Neuronal stem cell (in vitro differentiated cells): ENCODE data around the gene EEA1.
"Not testable (repeated sequence)": the region's sequence is repeated elsewhere in the genome, so short reads cannot be mapped to it uniquely, and the experiment has no call there.

Source experiments
- DNase-seq: peaks from one replicate; pipeline ENCODE4 v3.0.0-alpha.2; 2013; ENCODE audit warnings: low spot score
- H2AFZ ChIP-seq: one replicate; pipeline ENCODE4 v1.6.1; 2013; ENCODE audit warnings: mild to moderate bottlenecking, low read length, inconsistent platforms
- H2AK5ac ChIP-seq: 2 replicates; pipeline ENCODE4 v1.6.1; 2013; ENCODE audit warnings: low read depth, mild to moderate bottlenecking, inconsistent platforms, low read length, moderate library complexity, mixed read lengths
- H2BK120ac ChIP-seq: 2 replicates; pipeline ENCODE4 v1.6.1; 2013; ENCODE audit warnings: low read depth, mild to moderate bottlenecking, inconsistent platforms, low read length, moderate library complexity, mixed read lengths
- H2BK12ac ChIP-seq: one replicate; pipeline ENCODE4 v1.6.1; 2013; ENCODE audit warnings: low read length, inconsistent platforms
- H2BK15ac ChIP-seq: 2 replicates; pipeline ENCODE4 v1.6.1; 2013; ENCODE audit warnings: mild to moderate bottlenecking, low read length, inconsistent platforms, mixed read lengths
- H2BK5ac ChIP-seq: one replicate; pipeline ENCODE4 v1.6.1; 2013; ENCODE audit warnings: inconsistent platforms, mild to moderate bottlenecking, low read length, moderate library complexity
- H3K14ac ChIP-seq: one replicate; pipeline ENCODE4 v1.6.1; 2013; ENCODE audit warnings: low read length, inconsistent platforms
- H3K18ac ChIP-seq: 2 replicates; pipeline ENCODE4 v1.6.1; 2013; ENCODE audit warnings: low read length, inconsistent platforms
- H3K23ac ChIP-seq: 2 replicates; pipeline ENCODE4 v1.6.1; 2013; ENCODE audit warnings: low read depth, mild to moderate bottlenecking, mixed read lengths, low read length, inconsistent platforms; ENCODE audit not compliant: poor library complexity
- H3K27ac ChIP-seq: replicated peaks from 3 replicates; pipeline ENCODE4 v1.5.1; 2013; ENCODE audit warnings: low read length, inconsistent platforms
- H3K27me3 ChIP-seq, 3 experiments: 2 replicates each; pipeline ENCODE4 v1.6.1; 2013; ENCODE audit warnings: low read length in 3 of 3, mild to moderate bottlenecking in 2 of 3, inconsistent platforms in 1 of 3, low read depth in 1 of 3, mixed read lengths in 1 of 3, moderate library complexity in 1 of 3; ENCODE audit not compliant: control insufficient read depth in 3 of 3, insufficient read depth in 3 of 3
- H3K36me3 ChIP-seq, 2 donors: replicated peaks in 1 of 2; 2 replicates each; pipeline ENCODE4 v1.6.1; 2013; ENCODE audit warnings: low read length in 2 of 2; ENCODE audit not compliant: control insufficient read depth in 2 of 2, insufficient read depth in 2 of 2
- H3K4ac ChIP-seq: 2 replicates; pipeline ENCODE4 v1.6.1; 2013; ENCODE audit warnings: inconsistent platforms, mild to moderate bottlenecking, low read length, moderate library complexity
- H3K4me1 ChIP-seq, 2 donors: 1 replicate in 1 of 2; 2 replicates in 1 of 2; pipeline ENCODE4 v1.6.1; 2013; ENCODE audit warnings: low read length in 2 of 2, low read depth in 1 of 2; ENCODE audit not compliant: control insufficient read depth in 2 of 2, insufficient read depth in 1 of 2
- H3K4me2 ChIP-seq: one replicate; pipeline ENCODE4 v1.6.1; 2013; ENCODE audit warnings: mild to moderate bottlenecking, low read length, inconsistent platforms; ENCODE audit not compliant: insufficient read depth, poor library complexity, severe bottlenecking
- H3K4me3 ChIP-seq, 2 donors: 2 replicates each; pipeline ENCODE4 v1.5.1; 2013; ENCODE audit warnings: low read length in 2 of 2, mild to moderate bottlenecking in 2 of 2, inconsistent platforms in 1 of 2, moderate library complexity in 1 of 2
- H3K79me1 ChIP-seq: one replicate; pipeline ENCODE4 v1.6.1; 2013; ENCODE audit warnings: low read depth, mild to moderate bottlenecking, inconsistent platforms, low read length, moderate library complexity
- H3K9ac ChIP-seq: one replicate; pipeline ENCODE4 v1.6.1; 2013; ENCODE audit warnings: mild to moderate bottlenecking, low read depth, low read length, inconsistent platforms; ENCODE audit not compliant: poor library complexity
- H3K9me3 ChIP-seq, 2 donors: replicated peaks in 1 of 2; 2 replicates each; pipeline versions ENCODE3 to v1.6.1; 2013; ENCODE audit warnings: low read length in 2 of 2, mild to moderate bottlenecking in 2 of 2, inconsistent platforms in 1 of 2, low read depth in 1 of 2, mixed read lengths in 1 of 2, moderate library complexity in 1 of 2; ENCODE audit not compliant: control insufficient read depth in 2 of 2, insufficient read depth in 1 of 2
- H4K8ac ChIP-seq: one replicate; pipeline ENCODE4 v1.6.1; 2013; ENCODE audit warnings: low read depth, mild to moderate bottlenecking, inconsistent platforms, low read length, moderate library complexity
- H4K91ac ChIP-seq: one replicate; pipeline ENCODE4 v1.6.1; 2013; ENCODE audit warnings: low read length, low read depth, mild to moderate bottlenecking, inconsistent platforms; ENCODE audit not compliant: poor library complexity
- WGBS, 2 donors: extraction: QIAGEN DNeasy Blood & Tissue Kit; methylation state at CpG; one replicate each; pipeline ENCODE4 v1.1.7; 2013; ENCODE audit warnings: missing lambda C conversion rate in 2 of 2, mixed read lengths in 1 of 2; ENCODE audit not compliant: insufficient read length in 2 of 2, insufficient replicate concordance in 1 of 2; ENCODE audit errors: extremely low coverage in 2 of 2; 5-methylcytosine and 5-hydroxymethylcytosine counted together

The EEA1 gene

DNA sequence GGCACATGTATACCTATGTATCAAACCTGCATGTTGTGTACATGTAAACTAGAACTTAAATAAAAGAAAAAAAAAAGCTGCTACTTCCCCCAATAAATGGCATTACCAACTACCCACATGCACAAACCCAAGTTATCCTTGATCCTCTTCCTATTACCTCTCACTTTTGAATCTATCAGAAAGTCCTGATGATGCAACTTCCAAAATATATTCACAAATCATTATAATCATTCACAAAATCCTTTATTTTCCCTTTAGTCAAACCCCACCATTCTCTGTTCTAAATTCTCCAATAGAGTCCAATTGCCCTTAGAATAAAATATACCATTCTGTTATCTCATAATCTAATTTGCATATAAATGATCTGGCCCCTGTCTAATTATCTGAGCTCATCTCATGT is 134.3 kb downstream of the EEA1 start:
- peaks cover 0 to 34% of the 10 kb centered on the region in 2 donors for H3K36me3 ChIP-seq
- no peak overlapping the region for H3K4me3 ChIP-seq
- no peaks in the 10 kb centered on the region for H3K79me1 ChIP-seq
- no peak overlapping the region for H3K23ac ChIP-seq
- H3K27ac ChIP-seq = no peak overlapping the region
- no peaks in the 10 kb centered on the region for H3K4me1 ChIP-seq
- no peak overlapping the region for H4K8ac ChIP-seq
- no peak overlapping the region for H2AK5ac ChIP-seq
- H2BK5ac ChIP-seq = no peak overlapping the region
- no peaks in the 10 kb centered on the region for H3K9me3 ChIP-seq
- H3K4me2 ChIP-seq = no peak overlapping the region
- no peak overlapping the region for H2BK120ac ChIP-seq
- H3K18ac ChIP-seq = no peak overlapping the region
- no peak for DNase-seq
- H3K27me3 ChIP-seq = no peaks in the 10 kb centered on the region
- H2BK15ac ChIP-seq = no peak overlapping the region
- no peak overlapping the region for H4K91ac ChIP-seq
- no peak overlapping the region for H3K14ac ChIP-seq
- H3K4ac ChIP-seq = no peak overlapping the region
- no peak overlapping the region for H2AFZ ChIP-seq
- no peak overlapping the region for H2BK12ac ChIP-seq
- H3K9ac ChIP-seq = no peak overlapping the region

DNA sequence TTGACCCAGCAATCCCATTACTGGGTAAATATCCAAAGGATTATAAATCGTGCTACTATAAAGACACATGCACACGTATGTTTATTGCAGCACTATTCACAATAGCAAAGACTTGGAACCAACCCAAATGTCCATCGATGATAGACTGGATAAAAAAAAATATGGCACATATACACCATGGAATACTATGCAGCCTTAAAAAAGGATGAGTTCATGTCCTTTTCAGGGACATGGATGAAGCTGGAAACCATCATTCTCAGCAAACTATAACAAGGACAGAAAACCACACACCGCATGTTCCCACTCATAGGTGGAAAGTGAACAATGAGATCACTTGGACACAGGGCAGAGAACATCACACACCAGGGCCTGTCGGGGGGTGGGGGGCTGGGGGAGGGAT is 134.7 kb downstream of the EEA1 start:
- H4K8ac ChIP-seq, H4K91ac ChIP-seq, H3K23ac ChIP-seq, H2BK15ac ChIP-seq, H2BK5ac ChIP-seq, H3K9me3 ChIP-seq, DNase-seq, H3K27me3 ChIP-seq, H2AFZ ChIP-seq, H2BK120ac ChIP-seq, H3K4ac ChIP-seq, H2AK5ac ChIP-seq, H3K4me3 ChIP-seq, H2BK12ac ChIP-seq, H3K4me2 ChIP-seq, H3K27ac ChIP-seq, H3K18ac ChIP-seq, H3K79me1 ChIP-seq, H3K4me1 ChIP-seq, H3K14ac ChIP-seq, H3K9ac ChIP-seq: not testable (repeated sequence)
- H3K36me3 ChIP-seq = peaks cover 0 to 32% of the 10 kb centered on the region in 2 donors
- no CpG with 5 or more reads among the region's 5 CpGs for WGBS, 2 donors

DNA sequence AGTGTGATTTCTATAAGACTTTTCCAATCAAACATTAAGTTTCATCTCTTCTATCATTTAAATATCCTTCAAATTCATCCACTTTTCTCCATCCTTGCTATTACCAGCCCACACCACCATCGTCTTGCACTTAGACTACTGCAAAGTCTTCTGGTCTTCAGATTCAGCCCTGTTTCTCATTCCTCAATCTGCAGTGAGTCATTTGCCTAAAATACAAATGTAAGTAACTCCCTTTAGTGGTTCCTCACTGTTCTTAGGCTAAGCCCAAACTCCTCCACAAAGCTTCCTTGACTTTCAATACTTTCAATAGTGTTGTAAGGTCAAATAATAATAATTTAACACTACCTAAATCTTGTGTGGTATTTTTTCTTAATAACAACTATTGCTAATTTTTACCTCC is 143.1 kb downstream of the EEA1 start:
- Histone ChIP-seq H2BK12ac (no peak overlapping the region), H3K79me1 (no peaks in the 10 kb centered on the region), H2BK15ac (no peak overlapping the region), H3K14ac (no peak overlapping the region), H2AK5ac (no peak overlapping the region), H3K9me3 (no peaks in the 10 kb centered on the region), H3K23ac (no peak overlapping the region), H2BK5ac (no peak overlapping the region), H4K8ac (no peak overlapping the region), H3K9ac (no peak overlapping the region), H3K4me1 (peaks cover 0 to 2% of the 10 kb centered on the region in 2 donors), H4K91ac (no peak overlapping the region), H3K27ac (no peak overlapping the region), H3K18ac (no peak overlapping the region), H2AFZ (no peak overlapping the region), H3K4me3 (no peak overlapping the region), H3K4me2 (no peak overlapping the region), H2BK120ac (no peak overlapping the region), H3K27me3 (no peaks in the 10 kb centered on the region), H3K36me3 (peaks cover 0 to 16% of the 10 kb centered on the region in 2 donors), H3K4ac (no peak overlapping the region)
- DNase-seq = no peak
- 100% methylated on average over 1 of the region's 1 CpG; no CpG with 5 or more reads in 1 of the 2 donors for WGBS, 2 donors

GRCh38 chr12:92785563-92785950 is 143.5 kb downstream of the EEA1 start:
- no peak overlapping the region for H3K4me3 ChIP-seq
- no peak overlapping the region for H3K9ac ChIP-seq
- H3K4ac ChIP-seq = no peak overlapping the region
- H2BK5ac ChIP-seq = no peak overlapping the region
- no peaks in the 10 kb centered on the region for H3K27me3 ChIP-seq
- H2BK120ac ChIP-seq = no peak overlapping the region
- H3K79me1 ChIP-seq = no peaks in the 10 kb centered on the region
- H2BK12ac ChIP-seq = no peak overlapping the region
- no peak overlapping the region for H3K18ac ChIP-seq
- H3K4me1 ChIP-seq = peaks cover 0 to 2% of the 10 kb centered on the region in 2 donors
- no peak overlapping the region for H2AK5ac ChIP-seq
- H3K27ac ChIP-seq = no peak overlapping the region
- H2AFZ ChIP-seq = no peak overlapping the region
- no peak for DNase-seq
- no peak overlapping the region for H3K4me2 ChIP-seq
- H4K91ac ChIP-seq = no peak overlapping the region
- no peak overlapping the region for H4K8ac ChIP-seq
- WGBS, 2 donors = no CpG with 5 or more reads among the region's 1 CpG
- H2BK15ac ChIP-seq = no peak overlapping the region
- no peak overlapping the region for H3K23ac ChIP-seq
- no peaks in the 10 kb centered on the region for H3K9me3 ChIP-seq
- H3K36me3 ChIP-seq = peaks cover 0 to 18% of the 10 kb centered on the region in 2 donors
- H3K14ac ChIP-seq = no peak overlapping the region
